ENCODE results near the gene NIPSNAP2. TPM values are rescaled to one million over a fixed set of nuclear protein-coding genes. Genes with fewer than 3 reads are reported as not detected.

Gene NIPSNAP2
- total RNA-seq, 3 donors from 2014 or later (not counting 1 experiment from before 2014, with no cell fraction given) = 35.9 to 44.8 (median 42.8) TPM

GRCh38 chr7:55965805-55966421 lies 1.5 kb downstream of the NIPSNAP2 start:
- Histone ChIP-seq H3K4me3 (ENCODE audit: low read length) (no peak overlapping the region), H3K27me3 (ENCODE audit: control insufficient read depth, insufficient read depth, low read length) (no peaks in the 10 kb centered on the region), H3K9me3 (ENCODE audit: control insufficient read depth, insufficient read depth, low read length) (no peaks in the 10 kb centered on the region), H3K27ac (ENCODE audit: low read length) (no peak overlapping the region), H3K36me3 (ENCODE audit: control insufficient read depth, insufficient read depth, low read length) (no peaks in the 10 kb centered on the region), H3K4me1 (ENCODE audit: control insufficient read depth, insufficient read depth, low read length) (peaks cover 11% of the 10 kb centered on the region)
- Mint-ChIP-seq H3K4me3 (peak overlapping the region; percentile 50), H3K27ac (peak overlapping the region; percentile 77 to 82), H3K27me3 (ENCODE audit: low read depth in 2 of 2) (no peaks in the 10 kb centered on the region), H3K36me3 (no peaks in the 10 kb centered on the region), H3K4me1 (peaks cover 20 to 34% of the 10 kb centered on the region in 2 donors), H3K9me3 (no peaks in the 10 kb centered on the region)
- no peak for DNase-seq
- 97% methylated on average over 13 of the region's 13 CpGs for WGBS (ENCODE audit: insufficient coverage)
- intact Hi-C loops (cut with micrococcal nuclease) = loop anchor here (2.0 to 10.0 kb wide), 2 partner anchors 15 to 431 kb away; partner anchors contain the start of gene MRPS17
- TF ChIP-seq CTCF (IDR thresholded peaks at IDR 0.05) = no peak
- no peak for ATAC-seq

GRCh38 chr7:55966851-55967250 lies 2.5 kb downstream of the NIPSNAP2 start:
- Mint-ChIP-seq H3K27me3 (ENCODE audit: low read depth in 2 of 2) (no peaks in the 10 kb centered on the region), H3K4me3 (no peak overlapping the region), H3K4me1 (peaks cover 26 to 40% of the 10 kb centered on the region in 2 donors), H3K9me3 (no peaks in the 10 kb centered on the region), H3K36me3 (no peaks in the 10 kb centered on the region), H3K27ac (peak overlapping the region in 1 of 2 donors; percentile 51)
- no peak for DNase-seq
- TF ChIP-seq CTCF (IDR thresholded peaks at IDR 0.05) = no peak
- H3K4me1 ChIP-seq (ENCODE audit: control insufficient read depth, insufficient read depth, low read length) = peaks cover 11% of the 10 kb centered on the region
- H3K4me3 ChIP-seq (ENCODE audit: low read length) = no peak overlapping the region
- no peaks in the 10 kb centered on the region for H3K9me3 ChIP-seq (ENCODE audit: control insufficient read depth, insufficient read depth, low read length)
- no peak for ATAC-seq
- intact Hi-C loops (cut with micrococcal nuclease) = loop anchor here (10.0 kb wide), 1 partner anchor 432 kb away; no protein-coding TSS in a partner anchor
- no peaks in the 10 kb centered on the region for H3K36me3 ChIP-seq (ENCODE audit: control insufficient read depth, insufficient read depth, low read length)
- no peak overlapping the region for H3K27ac ChIP-seq (ENCODE audit: low read length)
- H3K27me3 ChIP-seq (ENCODE audit: control insufficient read depth, insufficient read depth, low read length) = no peaks in the 10 kb centered on the region
- 80% methylated on average over 6 of the region's 6 CpGs for WGBS (ENCODE audit: insufficient coverage)

DNA sequence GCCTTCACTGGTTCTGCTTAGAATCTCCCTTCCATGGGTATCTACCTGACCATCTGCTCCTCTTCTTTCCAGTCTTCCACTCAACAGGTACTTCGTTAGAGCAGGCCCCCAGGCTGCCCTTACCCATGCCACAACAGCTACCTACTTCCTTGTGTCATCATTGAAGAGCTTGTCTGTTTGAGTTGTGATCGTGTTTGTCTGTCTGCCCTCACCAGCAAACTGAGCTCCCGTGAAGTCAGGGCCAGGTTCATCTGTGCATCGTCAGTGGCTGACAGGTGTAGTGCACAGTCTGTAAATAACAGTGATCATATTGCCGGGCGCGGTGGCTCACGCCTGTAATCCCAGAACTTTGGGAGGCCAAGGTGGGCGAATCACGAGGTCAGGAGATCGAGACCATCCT lies 5.0 kb downstream of the NIPSNAP2 start:
- intact Hi-C loops (cut with micrococcal nuclease) = loop anchor here (10.0 kb wide), 1 partner anchor 435 kb away; no protein-coding TSS in a partner anchor

More for the DNA sequence above, 5.0 kb downstream of the NIPSNAP2 start:
- H3K36me3 ChIP-seq (ENCODE audit: control insufficient read depth, insufficient read depth, low read length) = no peaks in the 10 kb centered on the region
- Mint-ChIP-seq H3K9me3 (no peaks in the 10 kb centered on the region), H3K36me3 (no peaks in the 10 kb centered on the region), H3K27ac (peak overlapping the region in 1 of 2 donors; percentile 1), H3K27me3 (ENCODE audit: low read depth in 2 of 2) (no peaks in the 10 kb centered on the region), H3K4me1 (peaks cover 17 to 31% of the 10 kb centered on the region in 2 donors), H3K4me3 (no peak overlapping the region)
- H3K4me3 ChIP-seq (ENCODE audit: low read length) = no peak overlapping the region
- no peak for DNase-seq
- no peak for TF ChIP-seq CTCF (IDR thresholded peaks at IDR 0.05)
- H3K27ac ChIP-seq (ENCODE audit: low read length) = no peak overlapping the region
- no peaks in the 10 kb centered on the region for H3K27me3 ChIP-seq (ENCODE audit: control insufficient read depth, insufficient read depth, low read length)
- ATAC-seq = no peak
- 93% methylated on average over 8 of the region's 11 CpGs for WGBS (ENCODE audit: insufficient coverage)
- no peaks in the 10 kb centered on the region for H3K4me1 ChIP-seq (ENCODE audit: control insufficient read depth, insufficient read depth, low read length)
- no peaks in the 10 kb centered on the region for H3K9me3 ChIP-seq (ENCODE audit: control insufficient read depth, insufficient read depth, low read length)
